Stimulated activated CD4-positive, alpha-beta T cell treated with anti-CD3 and anti-CD28 coated beads, Interleukin-1b, Interleukin-23, amount 100 ng/mL, for 24 hours (primary cell): ENCODE measurements around the gene CETP.
"Not testable (repeated sequence)": the region's sequence is repeated elsewhere in the genome, so short reads cannot be mapped to it uniquely, and the experiment has no call there.

Experiments used
- DNase-seq, 4 experiments: peaks; one replicate each; pipeline ENCODE4 v3.0.0-alpha.2; 2020; ENCODE audit warnings: low read depth in 4 of 4, low spot score in 1 of 4

The CETP gene

DNA sequence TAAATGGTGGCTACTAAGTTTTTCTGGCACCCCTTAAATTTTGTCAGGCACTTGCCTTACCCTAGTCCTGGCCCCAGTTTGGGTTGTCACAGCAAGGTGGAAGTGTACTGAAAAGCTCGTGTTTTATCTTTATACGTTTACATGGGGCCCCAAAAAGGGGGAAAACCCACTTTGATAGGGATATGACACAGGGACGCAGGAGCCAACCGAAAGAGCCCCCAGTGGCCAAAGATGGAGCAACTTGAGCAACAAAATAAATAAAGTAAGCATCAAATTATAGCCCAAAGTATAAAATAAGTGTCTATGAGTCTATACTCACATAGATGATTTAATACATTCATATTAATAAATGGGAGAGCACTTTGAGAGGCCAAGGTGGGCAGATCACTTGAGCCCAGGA is 5.0 kb upstream of the CETP start:
- DNase-seq: no peak

DNA sequence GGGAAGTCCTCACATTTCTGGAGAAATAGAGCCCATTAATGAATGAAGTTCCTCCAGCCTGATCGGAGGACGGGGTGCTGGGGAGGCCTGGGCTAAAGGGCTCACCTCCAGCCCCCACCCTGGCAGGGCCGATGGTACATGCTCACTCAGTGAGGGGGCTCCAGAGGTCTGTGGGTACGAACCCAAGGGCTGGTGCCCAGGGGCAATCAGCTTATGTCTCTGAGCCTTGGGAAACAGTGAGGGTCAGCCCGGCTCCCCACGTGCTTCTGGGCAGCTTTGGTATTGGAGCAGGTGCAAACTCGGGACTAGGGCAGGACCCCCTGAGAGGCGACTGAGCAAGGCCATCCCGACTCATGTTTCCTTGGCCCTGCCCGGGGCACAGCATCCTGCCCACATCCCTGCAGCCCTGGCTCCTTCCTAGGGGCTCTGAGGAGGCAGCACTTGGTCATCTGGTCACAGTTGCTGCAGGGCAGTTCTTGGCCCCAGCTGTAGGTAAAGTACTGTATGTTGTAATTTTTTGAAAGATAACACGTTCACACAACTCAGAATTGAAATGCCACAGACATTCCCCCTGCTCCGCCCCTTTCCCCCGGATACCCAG is 969 bp upstream of the CETP start:
- no peak for DNase-seq

DNA sequence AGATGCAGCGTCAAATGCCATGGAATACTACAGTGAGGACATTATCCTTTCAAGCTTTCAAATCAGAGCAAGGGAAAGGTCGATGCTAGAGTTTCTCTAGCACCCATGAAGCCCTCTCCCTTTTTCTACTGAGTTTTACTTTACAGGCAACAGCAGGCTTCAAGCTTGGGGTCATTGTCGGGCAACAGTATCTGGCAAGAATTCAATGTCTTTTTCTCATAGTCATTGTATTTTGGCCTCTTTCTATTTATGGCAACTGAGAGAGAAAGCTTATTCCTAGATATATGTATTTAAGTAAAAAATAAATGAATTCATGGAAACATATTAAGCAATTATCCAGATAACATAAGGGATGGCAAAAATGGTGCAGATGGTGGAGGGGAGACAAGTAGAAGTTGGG is 364 bp upstream of the CETP start:
- no peak for DNase-seq

DNA sequence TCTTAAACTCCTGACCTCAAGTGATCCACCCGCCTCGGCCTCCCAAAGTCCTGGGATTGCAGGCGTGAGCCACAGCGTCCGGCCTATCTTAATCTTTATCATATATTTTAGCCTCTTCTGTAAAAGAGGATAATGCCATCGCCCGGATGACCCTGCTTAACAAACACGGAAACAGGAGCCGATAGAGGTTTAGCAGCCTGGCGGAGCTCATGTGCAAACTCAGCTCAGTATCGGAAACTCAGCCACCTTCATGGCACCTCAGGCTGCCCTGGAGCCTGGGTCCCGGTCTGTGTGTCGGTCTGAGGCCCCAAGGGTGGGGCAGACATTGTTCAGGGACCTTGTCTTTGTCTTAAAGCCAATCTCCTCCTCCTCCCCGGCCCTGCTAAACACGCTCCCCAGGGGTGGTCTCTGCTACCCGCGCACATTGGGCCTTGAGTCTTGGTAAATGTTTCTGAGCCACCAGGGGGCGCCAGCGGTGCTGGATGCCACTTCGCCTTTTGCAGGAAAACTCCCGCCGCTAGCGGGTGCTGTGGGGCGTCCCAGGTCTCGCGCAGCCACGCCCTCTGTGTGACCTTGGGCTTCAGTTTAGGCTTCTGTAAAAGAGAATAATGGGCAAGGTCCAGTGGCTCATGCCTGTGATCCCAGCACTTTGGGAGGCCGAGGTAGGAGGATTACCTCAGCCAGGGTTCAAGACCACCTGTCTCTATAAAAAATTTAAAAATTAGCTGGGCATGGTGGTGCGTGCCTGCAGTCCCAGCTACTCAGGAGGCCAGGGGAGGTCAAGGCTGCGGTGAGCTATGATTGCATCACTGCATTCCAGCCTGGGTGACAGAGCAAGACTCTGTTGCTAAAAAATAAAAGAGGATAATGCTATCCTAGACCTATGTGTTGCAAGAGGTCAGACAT is 2.7 kb downstream of the CETP start:
- peak; percentile 92 to 98 (median 96) for DNase-seq

DNA sequence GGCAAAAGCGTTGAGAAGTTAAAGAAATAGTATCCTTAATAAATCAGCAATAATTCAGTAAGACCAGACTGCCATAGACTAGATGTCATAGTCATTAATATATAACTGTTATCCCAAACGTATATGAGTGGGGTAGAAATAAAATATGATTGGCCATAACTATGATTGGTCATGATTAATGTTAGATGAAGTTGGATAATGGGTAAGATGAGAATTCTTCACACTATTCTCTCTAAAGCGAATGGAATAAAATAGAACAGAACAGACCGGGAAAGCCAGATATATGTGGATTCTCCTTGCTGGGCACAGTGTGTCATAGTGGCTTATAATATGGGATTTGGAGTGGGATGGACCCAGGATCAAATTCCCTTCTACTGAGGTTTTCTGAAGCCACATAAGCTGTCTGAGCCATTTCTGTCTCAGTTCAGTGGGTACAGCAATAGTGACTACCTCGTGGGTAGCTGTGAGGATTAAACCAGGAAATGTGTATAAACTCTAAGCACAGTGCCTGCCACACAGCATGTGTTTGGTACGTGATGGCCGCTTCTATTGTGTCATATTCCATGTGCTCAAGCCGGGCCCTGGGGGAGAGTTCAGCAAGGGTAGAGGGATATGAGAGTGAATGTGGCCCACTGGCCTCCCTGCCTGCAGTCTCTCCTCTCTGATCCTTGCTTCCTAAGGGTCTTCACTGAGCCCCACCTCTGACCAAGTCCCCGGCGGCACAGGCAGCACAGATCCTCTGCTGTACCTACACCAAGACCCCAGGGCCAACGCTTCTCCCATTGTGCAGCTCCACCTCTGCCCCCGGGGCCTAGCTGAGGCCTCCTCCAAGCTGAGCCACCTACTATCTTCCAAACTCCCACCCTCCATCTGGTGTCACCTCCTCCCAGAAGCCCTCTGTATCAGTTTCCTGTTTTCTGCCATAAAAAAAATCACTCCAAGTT is 3.7 kb downstream of the CETP start:
- no peak for DNase-seq

DNA sequence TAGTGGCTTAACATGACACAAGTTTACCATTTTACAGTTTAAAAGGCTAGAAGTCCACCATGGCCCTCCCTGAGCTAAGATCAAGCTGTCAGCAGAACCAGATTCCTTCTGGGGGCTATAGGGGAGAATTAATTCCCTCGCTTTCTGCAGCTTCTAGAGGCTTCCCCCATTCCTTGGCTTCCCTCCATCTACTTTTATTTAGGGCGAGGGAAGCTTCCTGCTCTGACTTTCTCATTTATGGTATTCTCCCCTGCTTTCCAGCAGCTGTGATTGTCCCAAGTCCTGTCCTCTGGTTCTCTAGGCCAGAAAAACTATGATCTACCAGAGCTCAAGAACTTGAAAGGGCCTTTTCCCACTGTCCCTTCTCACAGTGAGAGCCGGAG is 4.3 kb downstream of the CETP start:
- no peak for DNase-seq

DNA sequence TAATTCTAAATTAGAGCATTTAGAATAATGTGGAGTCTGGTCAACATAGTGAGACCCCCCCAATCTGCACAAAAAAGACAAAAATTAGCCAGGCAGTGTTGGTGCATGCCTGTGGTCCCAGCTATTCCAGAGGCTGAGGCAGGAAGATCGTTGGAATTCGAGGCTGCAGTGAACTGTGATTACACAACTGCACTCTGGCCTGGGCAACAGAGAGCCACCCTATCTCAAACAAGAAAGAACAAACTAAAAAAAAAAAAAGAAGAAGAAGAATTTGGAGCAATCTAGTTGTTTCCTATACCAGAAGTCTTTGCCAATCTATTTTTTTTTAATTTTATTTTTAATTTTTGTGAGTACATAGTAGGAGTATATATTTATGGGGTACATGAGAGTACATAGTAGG is 6.0 kb downstream of the CETP start:
- DNase-seq: no peak

DNA sequence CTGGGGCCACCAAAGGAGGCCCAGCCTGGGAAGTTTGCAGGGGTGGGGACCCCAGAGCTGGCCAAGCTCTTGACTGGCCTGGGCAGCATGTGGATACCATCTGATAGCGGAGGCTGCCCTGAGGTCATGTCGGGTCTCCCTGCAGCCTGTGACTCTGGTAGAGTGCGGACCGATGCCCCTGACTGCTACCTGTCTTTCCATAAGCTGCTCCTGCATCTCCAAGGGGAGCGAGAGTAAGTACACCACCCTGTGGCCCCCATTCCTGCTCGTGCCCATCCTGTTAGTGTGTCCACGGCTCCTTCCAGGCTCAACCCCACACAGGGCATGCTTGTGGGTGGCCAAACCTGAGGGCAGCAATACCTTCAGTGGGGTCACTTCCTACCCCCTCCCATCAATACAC is 8.0 kb downstream of the CETP start:
- DNase-seq: no peak

DNA sequence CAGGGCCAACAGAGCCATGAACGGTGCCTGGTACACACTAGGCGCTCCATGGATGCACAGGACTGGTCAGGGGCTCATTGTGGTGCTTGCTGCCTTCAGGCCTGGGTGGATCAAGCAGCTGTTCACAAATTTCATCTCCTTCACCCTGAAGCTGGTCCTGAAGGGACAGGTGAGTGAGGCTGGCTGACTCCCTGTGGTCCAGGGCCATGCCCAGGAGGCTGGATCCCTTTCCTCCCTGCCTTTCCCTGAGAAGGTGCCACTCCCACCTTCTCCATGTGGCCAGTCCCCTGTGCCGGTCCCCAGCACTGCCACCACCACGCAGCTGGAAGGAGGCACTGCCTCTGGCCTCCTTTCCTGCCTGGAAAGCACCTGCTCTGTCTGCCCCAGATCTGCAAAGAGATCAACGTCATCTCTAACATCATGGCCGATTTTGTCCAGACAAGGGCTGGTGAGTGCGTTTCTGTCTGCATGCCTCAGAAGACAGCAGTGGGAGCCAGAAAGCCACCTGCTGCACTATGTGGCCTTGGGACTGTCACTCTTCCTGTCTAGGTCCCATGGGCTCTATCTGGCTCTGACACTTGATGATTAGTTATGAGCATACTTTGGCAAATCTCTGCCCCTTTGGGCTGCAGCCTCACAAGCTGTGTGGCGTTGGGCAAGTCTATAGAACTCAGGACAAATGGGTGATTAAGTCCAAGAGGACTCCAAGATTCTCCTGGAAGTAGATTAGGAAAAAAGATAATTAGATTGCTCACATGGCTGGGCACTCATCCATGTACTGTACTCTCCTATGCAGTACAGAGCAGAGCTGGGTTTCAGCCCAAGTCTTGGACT is 9.4 kb downstream of the CETP start:
- no peak for DNase-seq

DNA sequence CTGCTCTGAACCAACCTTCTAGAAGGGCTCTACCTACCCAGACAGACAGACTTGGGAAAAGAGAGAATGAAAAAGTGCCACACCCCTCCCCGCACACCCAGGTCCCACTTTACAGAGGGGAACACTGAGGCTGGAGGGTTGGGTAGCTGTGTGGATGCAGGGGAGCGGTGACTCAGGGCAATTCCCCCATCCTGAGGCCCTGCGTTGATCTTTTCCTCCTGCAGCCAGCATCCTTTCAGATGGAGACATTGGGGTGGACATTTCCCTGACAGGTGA is 10.0 kb downstream of the CETP start:
- DNase-seq: no peak

DNA sequence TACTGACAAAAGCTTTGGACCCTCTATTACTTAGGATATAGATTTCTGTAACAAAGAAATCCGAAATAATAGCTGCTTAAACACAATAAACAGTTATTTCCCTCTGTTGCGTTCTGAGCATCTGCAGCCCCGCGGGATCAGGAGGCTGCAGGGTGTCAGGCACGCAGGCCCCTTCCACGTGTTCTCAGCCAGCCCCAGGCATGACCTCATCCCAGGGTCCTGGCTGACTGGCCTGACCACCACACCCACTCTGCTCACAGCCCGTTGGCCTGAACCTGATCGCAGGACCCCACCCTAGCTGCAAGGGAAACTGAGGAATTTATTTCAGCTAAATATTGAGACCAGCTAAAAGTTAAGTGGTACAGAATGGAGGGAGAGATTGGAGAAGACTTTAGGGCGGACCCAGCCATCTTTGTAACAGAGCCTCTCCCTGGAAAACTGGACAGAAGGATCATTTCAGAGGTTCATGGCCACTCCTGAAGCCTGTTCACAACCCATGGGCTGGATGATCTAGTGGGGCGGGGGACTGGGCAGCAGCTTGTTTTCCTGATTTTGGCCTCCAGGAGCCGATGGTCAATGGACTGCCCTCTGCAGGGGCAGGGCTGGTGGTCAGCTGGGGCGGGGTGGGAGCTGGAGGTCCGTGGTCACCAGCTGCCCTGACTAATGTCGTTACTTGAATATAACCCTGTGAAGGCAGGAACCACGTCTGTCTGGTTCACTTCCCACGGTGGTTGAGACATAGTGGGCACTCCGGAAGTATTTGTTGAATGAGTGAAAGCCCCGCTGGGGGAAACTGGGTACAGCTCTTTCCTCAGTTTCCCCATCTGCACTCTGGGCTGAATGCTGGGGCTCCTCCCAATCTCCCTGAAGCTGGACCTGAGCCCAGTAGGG is 10.9 kb downstream of the CETP start:
- DNase-seq: no peak

DNA sequence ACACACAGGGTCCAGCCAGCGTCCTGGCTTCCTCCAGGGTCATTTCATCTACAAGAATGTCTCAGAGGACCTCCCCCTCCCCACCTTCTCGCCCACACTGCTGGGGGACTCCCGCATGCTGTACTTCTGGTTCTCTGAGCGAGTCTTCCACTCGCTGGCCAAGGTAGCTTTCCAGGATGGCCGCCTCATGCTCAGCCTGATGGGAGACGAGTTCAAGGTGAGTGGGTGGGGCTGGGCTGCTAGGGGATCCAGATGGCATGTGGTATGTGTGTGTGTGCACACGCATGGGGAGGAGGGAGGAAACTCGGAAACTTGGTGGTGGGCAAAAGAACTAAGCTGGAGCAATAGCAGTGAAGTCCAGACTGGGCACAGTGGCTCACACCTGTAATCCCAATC is 11.5 kb downstream of the CETP start:
- no peak for DNase-seq

DNA sequence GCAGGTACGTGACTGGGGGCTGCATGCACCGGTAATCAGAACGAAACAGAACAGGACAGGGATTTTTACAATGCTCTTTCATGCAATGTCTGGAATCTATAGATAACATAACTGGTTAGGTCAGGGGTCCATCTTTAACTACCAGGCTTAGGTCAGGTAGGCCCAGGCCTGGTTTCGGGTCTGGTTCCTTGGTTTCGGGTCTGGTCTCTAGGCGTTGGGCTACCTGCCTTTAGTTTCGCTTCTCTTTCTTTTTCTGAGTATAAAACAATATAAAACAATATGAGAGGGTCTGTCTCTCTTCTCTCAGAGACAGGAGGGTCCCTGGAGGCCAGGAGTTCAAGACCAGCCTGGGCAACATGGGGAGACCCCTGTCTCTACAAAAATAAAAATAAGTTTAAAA is 12.1 kb downstream of the CETP start:
- not testable (repeated sequence) for DNase-seq

DNA sequence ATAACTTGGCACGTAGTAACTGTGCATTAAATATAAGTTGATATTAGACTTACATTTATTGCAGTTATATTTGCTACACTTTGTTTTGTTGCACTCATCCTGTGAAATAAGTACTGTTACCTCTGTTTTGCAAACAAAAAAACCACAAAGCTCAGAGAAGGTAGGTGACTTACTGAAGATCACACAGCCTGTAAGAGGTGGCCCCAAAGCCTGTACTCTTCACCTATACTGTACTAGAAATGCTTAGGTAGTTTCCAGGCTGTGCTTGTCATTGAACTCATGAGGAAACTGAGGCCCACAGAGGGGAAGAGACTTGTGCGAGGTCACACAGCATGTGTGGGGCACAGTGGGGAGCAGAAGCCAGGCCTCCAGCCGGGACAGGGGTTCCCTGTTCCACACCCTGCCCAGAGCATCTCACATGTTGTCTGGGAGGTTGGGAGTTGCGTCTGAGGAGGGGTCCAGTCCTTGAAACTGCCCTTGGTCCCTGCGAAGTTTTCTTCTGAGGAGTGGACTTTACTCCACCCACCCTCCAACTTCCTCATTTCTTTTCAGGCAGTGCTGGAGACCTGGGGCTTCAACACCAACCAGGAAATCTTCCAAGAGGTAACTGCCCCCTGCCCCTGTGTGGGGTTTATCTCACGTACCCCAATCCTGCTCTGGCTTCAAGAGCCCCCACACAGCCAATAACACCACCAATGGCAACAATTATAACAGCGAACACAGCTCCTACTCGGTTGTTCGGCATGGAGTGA is 13.0 kb downstream of the CETP start:
- no peak for DNase-seq

DNA sequence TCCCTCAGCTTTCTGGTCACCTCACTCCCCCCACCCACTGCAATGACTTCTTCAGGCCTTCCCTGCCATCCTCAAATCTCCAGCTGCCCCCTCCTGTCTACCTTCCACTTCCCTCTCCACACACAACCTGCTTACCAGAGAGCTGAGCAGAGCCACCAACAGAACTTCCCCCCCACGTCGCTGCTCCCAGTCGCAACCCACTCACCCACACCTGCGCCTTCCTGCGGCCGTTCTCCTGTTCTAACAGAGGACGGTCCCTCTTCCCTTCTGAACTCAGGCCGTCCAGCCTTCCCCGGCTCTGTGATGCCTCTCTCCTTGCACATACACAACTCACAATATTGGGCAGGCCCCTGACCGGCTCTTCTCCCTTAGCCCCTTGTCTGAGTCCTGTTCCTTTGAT is 14.0 kb downstream of the CETP start:
- no peak for DNase-seq

DNA sequence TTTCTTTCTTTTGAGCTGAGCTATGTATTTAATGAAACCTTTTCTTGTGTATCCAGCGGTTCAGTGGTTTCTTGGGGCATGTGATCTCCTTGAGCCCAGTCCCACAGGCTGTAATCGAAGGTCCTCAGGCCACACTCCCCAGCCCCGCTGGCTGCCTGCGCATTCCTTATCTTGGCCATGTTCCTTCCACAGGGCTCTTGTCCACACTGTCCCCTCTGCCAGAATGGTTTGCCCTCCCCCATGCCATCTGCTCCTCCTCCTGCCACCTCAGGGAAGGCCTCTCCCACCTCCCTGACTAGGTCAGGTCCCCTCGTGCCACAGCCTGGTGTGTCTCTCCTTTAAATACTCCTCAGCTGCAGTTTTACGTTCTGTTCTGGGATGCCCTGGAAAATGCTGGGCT is 15.5 kb downstream of the CETP start:
- DNase-seq: no peak

DNA sequence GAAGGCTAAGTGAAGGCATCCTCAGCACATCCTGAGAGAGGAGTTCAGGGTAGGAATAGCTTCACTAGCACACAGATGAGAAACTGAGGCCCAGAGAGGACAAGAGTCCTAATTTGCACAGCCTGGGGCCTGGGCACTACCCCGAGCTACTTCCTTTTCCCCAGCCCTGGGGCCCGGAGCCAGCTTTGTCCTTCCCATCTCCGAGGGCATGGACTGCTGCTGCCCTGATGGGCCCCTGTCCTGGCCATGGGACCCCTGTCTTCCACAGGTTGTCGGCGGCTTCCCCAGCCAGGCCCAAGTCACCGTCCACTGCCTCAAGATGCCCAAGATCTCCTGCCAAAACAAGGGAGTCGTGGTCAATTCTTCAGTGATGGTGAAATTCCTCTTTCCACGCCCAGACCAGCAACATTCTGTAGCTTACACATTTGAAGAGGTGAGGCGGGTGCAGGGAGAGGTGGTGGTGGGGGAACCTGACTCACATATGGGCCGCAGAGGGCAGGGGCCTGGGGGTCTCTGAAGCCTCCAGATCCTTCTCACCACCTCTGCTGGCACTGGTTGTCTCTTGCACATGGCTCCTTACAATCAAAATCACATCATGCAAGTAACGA is 16.2 kb downstream of the CETP start:
- DNase-seq: no peak

DNA sequence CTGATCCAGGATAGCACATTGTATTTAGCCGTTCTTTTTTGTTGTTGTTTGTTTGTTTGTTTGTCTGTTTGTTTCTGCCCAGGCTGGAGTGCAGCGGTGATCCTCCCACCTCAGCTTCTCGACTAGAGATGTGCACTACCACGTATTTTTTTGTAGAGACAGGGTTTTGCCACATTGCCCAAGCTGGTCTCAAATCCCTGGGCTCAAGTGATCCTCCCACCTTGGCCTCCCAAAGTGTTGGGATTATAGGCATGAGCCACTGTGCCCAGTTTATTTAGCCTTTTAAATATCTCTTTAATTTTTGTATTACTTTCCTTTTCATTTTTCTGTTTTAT is 18.4 kb downstream of the CETP start:
- no peak for DNase-seq
